ENCODE results near the gene SNRNP70. TPM values are rescaled to one million over a fixed set of nuclear protein-coding genes. Genes with fewer than 3 reads are reported as not detected.

Gene SNRNP70
- total RNA-seq, 1 experiment from 2014 or later, result 325 TPM

DNA sequence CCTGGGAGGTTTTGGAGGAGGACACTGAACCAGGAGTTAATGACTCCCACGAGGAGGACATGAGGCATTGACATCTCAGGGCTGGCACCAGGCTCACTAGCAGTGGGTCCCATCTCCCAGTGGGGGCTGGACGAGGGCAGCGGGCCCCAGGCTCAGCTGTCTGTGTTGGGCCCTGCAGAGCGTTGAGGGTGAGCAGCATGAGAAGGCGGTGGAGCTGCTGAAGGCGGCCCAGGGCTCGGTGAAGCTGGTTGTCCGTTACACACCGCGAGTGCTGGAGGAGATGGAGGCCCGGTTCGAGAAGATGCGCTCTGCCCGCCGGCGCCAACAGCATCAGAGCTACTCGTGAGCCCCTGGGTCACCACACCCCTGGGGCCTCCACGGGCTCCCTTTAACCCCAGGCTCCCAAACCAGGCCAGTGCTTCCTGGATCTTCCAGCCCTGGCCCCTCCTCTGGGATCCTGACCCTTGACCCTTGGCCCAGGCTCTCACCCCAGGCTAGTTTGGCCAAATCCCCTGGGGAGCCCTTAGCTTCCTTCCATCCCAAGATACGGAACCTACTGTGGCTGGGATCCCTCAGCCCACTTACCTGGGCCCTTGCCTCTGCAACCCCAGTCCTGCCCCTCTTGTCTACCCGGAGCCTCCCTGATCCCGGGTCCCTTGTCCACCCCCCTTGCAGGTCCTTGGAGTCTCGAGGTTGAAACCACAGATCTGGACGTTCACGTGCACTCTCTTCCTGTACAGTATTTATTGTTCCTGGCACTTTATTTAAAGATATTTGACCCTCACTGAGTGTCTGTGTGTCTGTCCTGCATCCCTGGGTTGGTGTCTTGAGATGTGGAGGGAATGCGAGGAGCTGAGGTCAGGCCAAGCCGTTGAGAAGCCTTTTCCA lies 32.7 kb downstream of the SNRNP70 start:
- Mint-ChIP-seq H3K36me3 (ENCODE audit: insufficient read depth, unreplicated experiment) (peaks cover 52% of the 10 kb centered on the region), H3K27me3 (ENCODE audit: unreplicated experiment) (peaks cover 36% of the 10 kb centered on the region), H3K4me3 (ENCODE audit: low read depth, unreplicated experiment) (peak overlapping the region; percentile 93), H3K4me1 (ENCODE audit: low read depth, unreplicated experiment) (peaks cover 43% of the 10 kb centered on the region), H3K9me3 (ENCODE audit: low read depth, unreplicated experiment) (no peaks in the 10 kb centered on the region), H3K27ac (ENCODE audit: unreplicated experiment) (peak overlapping the region; percentile 56)
- BruUV-seq (replicated peaks), result no TSS peak
- intact Hi-C loops (cut with micrococcal nuclease; ENCODE audit: unreplicated experiment), result loop anchor here (5.0 kb wide), 1 partner anchor 89 kb away; no protein-coding TSS in a partner anchor
- CTCF ChIA-PET, result interaction anchor here (0.6 to 1.4 kb wide), 3 partner anchors 10 to 81 kb away, joined by 3 to 9 read pairs (median 7); no protein-coding TSS in a partner anchor
- TF ChIP-seq, protein P1, sequence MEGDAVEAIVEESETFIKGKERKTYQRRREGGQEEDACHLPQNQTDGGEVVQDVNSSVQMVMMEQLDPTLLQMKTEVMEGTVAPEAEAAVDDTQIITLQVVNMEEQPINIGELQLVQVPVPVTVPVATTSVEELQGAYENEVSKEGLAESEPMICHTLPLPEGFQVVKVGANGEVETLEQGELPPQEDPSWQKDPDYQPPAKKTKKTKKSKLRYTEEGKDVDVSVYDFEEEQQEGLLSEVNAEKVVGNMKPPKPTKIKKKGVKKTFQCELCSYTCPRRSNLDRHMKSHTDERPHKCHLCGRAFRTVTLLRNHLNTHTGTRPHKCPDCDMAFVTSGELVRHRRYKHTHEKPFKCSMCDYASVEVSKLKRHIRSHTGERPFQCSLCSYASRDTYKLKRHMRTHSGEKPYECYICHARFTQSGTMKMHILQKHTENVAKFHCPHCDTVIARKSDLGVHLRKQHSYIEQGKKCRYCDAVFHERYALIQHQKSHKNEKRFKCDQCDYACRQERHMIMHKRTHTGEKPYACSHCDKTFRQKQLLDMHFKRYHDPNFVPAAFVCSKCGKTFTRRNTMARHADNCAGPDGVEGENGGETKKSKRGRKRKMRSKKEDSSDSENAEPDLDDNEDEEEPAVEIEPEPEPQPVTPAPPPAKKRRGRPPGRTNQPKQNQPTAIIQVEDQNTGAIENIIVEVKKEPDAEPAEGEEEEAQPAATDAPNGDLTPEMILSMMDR (IDR thresholded peaks at IDR 0.05; ENCODE audit: unreplicated experiment), result no peak
- no peak for DNase-seq

DNA sequence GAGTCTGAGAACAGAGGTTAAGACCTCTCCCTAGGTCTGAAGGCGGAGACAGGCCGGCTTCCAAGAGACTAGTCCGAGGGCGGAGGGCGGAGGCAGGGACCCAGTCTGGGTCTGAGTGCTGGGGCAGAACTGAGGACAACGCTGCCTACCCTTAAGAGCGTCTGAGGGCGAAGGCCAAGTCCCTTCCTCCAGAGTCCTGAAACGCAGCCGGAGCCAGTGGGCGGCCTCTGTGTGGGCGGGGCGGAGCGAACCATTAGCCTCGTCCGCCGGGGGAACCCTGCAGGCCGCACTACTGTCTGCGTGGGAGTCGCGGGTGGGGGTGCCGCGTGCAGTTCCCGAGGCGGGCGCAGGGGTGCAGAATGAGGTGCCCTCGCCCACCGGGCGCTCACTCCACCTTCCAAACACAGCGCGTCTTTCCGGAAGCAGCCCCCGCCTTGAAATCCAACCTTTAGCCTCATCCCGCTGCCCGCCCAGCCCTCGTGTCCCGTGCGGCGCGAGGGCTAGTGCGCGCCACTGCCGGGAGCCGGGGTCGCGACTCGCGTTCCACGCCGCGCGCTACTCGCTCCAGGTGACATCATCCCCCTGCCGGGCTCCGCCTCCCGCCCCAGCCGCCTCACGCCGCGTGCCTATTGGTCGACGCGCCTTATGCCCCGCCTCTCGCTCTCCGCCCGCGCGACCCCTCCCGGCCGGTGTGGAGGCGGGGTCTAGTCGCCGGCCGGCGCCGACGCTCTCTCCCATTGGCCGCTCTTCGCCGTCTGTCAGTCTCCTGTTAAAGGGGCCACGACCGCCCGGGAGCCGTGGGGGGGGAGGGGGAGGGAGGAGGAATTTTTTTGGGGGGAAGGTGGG lies 33.5 kb downstream of the SNRNP70 start, which contains the start of gene C19orf73:
Gene C19orf73, minus strand, starts transcription at position 579 of the 846 bp plus-strand sequence. Its CDS starts 121 bp downstream, at position 458.
- intact Hi-C loops (cut with micrococcal nuclease; ENCODE audit: unreplicated experiment), result loop anchor here (5.0 kb wide), 1 partner anchor 89 kb away; no protein-coding TSS in a partner anchor
- TF ChIP-seq, protein P1 (IDR thresholded peaks at IDR 0.05; ENCODE audit: unreplicated experiment), result peak; percentile 32
- Mint-ChIP-seq H3K27me3 (ENCODE audit: unreplicated experiment) (peaks cover 37% of the 10 kb centered on the region), H3K36me3 (ENCODE audit: insufficient read depth, unreplicated experiment) (peaks cover 47% of the 10 kb centered on the region), H3K27ac (ENCODE audit: unreplicated experiment) (peak within 1 kb of the TSS; percentile 56), H3K4me3 (ENCODE audit: low read depth, unreplicated experiment) (peak within 1 kb of the TSS; percentile 93), H3K9me3 (ENCODE audit: low read depth, unreplicated experiment) (no peaks in the 10 kb centered on the region), H3K4me1 (ENCODE audit: low read depth, unreplicated experiment) (peaks cover 35% of the 10 kb centered on the region)
- CTCF ChIA-PET, result interaction anchor here (0.6 to 1.6 kb wide), 2 partner anchors 80 kb away, joined by 3 to 6 read pairs; no protein-coding TSS in a partner anchor
- BruUV-seq (replicated peaks), result TSS peak; percentile 94
- DNase-seq, result peak; percentile 98

DNA sequence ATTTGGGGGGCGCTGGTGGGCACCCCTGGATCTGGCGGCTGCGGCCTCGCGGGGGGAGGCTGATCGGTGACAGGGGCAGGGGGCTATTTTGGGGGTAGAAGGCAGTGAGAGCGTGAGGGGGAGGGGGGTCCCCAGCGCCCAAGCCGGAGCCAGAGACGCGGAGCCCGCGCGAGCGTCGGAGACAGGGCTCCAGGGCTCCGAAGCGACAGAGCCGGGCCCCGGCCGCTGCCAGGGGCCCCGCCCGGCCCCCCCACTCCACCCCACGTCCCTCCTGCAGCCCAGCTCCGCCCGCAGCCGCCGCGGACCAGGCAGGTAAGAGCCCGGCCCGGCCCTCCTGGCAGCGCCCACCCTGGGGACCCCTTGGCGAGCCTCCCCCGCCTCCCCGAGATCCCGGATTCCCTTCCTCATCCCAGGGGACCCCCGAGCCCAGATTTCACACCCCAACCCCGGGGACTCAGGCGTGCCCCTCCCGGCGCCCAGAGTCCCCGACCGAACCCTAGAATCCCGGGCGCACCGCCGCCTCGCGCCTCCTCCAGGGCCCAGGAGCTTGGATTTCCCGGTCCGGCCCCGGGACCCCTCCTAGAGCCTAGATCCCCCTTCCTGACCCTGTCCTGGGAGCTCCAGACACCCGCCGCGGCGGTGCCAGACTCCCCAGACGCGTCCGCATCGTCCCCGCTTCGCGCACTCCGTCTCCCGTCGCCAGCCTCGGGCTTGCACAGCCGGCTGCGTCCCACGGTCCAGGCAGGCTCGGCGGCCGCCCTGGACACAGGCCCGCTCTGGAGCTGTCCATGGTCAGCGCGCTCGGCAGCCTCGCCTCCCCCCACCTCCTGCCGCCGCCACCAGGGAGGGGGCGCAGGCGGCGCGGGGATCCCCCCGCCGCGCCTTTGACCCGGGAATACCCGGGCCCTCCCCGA lies 34.4 kb downstream of the SNRNP70 start, which contains the start of gene PPFIA3:
Gene PPFIA3, plus strand, starts transcription at position 134 of the 914 bp plus-strand sequence. CDS start 8,330 bp downstream, outside the sequence.
- intact Hi-C loops (cut with micrococcal nuclease; ENCODE audit: unreplicated experiment), result loop anchor here (5.0 kb wide), 1 partner anchor 88 kb away; no protein-coding TSS in a partner anchor
- TF ChIP-seq, protein P1 (IDR thresholded peaks at IDR 0.05; ENCODE audit: unreplicated experiment), result no peak
- CTCF ChIA-PET, result interaction anchor here (0.7 to 1.6 kb wide), 3 partner anchors 22 to 79 kb away, joined by 3 to 6 read pairs (median 3); no protein-coding TSS in a partner anchor
- BruUV-seq (replicated peaks), result no TSS peak
- Mint-ChIP-seq H3K27me3 (ENCODE audit: unreplicated experiment) (peaks cover 37% of the 10 kb centered on the region), H3K27ac (ENCODE audit: unreplicated experiment) (peak within 1 kb of the TSS; percentile 56), H3K9me3 (ENCODE audit: low read depth, unreplicated experiment) (no peaks in the 10 kb centered on the region), H3K4me3 (ENCODE audit: low read depth, unreplicated experiment) (peak within 1 kb of the TSS; percentile 93), H3K36me3 (ENCODE audit: insufficient read depth, unreplicated experiment) (peaks cover 42% of the 10 kb centered on the region), H3K4me1 (ENCODE audit: low read depth, unreplicated experiment) (peaks cover 31% of the 10 kb centered on the region)
- DNase-seq, result peak; percentile 73
